Measurements from ENCODE around the gene FGL2.

DNA sequence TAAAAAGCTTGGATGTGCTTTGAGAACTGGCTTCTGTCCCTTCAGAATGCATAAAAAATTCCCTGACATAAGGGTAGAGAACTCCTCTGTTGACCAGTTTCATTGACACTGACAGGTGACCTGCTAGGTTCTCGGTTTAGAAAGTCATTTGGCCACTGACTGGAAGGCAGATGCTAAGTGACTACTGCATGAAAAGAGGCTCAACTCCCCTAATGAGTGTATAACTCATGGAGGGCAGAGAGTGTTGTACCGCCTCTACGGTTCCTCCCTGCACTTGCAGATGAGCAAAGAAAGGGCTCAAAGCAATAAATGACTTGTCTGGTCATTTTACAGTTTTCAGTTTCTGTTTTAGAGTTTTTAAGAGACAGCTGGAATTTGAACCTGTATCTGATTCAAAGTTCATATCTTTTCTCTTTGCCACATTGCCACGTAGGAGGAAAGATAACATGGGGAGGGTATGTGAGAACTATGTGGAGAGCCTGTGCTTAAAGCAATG, 2.9 kb upstream of the FGL2 start:
- TF ChIP-seq, protein P1, sequence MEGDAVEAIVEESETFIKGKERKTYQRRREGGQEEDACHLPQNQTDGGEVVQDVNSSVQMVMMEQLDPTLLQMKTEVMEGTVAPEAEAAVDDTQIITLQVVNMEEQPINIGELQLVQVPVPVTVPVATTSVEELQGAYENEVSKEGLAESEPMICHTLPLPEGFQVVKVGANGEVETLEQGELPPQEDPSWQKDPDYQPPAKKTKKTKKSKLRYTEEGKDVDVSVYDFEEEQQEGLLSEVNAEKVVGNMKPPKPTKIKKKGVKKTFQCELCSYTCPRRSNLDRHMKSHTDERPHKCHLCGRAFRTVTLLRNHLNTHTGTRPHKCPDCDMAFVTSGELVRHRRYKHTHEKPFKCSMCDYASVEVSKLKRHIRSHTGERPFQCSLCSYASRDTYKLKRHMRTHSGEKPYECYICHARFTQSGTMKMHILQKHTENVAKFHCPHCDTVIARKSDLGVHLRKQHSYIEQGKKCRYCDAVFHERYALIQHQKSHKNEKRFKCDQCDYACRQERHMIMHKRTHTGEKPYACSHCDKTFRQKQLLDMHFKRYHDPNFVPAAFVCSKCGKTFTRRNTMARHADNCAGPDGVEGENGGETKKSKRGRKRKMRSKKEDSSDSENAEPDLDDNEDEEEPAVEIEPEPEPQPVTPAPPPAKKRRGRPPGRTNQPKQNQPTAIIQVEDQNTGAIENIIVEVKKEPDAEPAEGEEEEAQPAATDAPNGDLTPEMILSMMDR (IDR thresholded peaks at IDR 0.05) = no peak
- TF ChIP-seq ZFX (IDR thresholded peaks at IDR 0.05; ENCODE audit: borderline replicate concordance) = no peak

All from 22Rv1 (cell line).